CD14-positive monocyte (primary cell): Measurements from ENCODE around the gene HILPDA. TPM values are rescaled to one million over a fixed set of nuclear protein-coding genes. Genes with fewer than 3 reads are reported as not detected.
A peak's percentile ranks its signal among the peaks of the same experiment; 100 is the strongest.
"Not testable (repeated sequence)": the region's sequence is repeated elsewhere in the genome, so short reads cannot be mapped to it uniquely, and the experiment has no call there.

Source experiments
- DNase-seq, 3 donors: peaks; one replicate each; pipeline ENCODE4 v3.0.0-alpha.2; 2011 to 2022
- H2AFZ ChIP-seq: 2 replicates; pipeline ENCODE4 v1.6.0; 2012; ENCODE audit warnings: mild to moderate bottlenecking, low read depth, low read length, inconsistent platforms; ENCODE audit not compliant: insufficient read depth, poor library complexity, severe bottlenecking
- H3K27ac ChIP-seq, 2 donors: 1 replicate in 1 of 2; 2 replicates in 1 of 2; pipeline ENCODE4 v1.5.1; 2012 to 2013; ENCODE audit warnings: low read length in 2 of 2, control low read depth in 1 of 2, inconsistent platforms in 1 of 2, low read depth in 1 of 2, mild to moderate bottlenecking in 1 of 2
- H3K27me3 ChIP-seq, 2 donors: one replicate each; pipeline versions ENCODE4 v1.6.0 to v1.6.1; 2011 to 2013; ENCODE audit warnings: low read length in 2 of 2; ENCODE audit not compliant: control insufficient read depth in 2 of 2, insufficient read depth in 2 of 2
- H3K36me3 ChIP-seq, 2 donors: replicated peaks in 1 of 2; 1 replicate in 1 of 2; 2 replicates in 1 of 2; pipeline versions ENCODE4 v1.5.1 to v1.6.1; 2012 to 2013; ENCODE audit warnings: low read length in 2 of 2, control low read depth in 1 of 2, inconsistent platforms in 1 of 2, mild to moderate bottlenecking in 1 of 2; ENCODE audit not compliant: insufficient read depth in 2 of 2, control insufficient read depth in 1 of 2
- H3K4me1 ChIP-seq, 2 donors: 1 replicate in 1 of 2; 2 replicates in 1 of 2; pipeline versions ENCODE4 v1.5.1 to v1.6.1; 2012 to 2013; ENCODE audit warnings: low read length in 2 of 2, control low read depth in 1 of 2, inconsistent platforms in 1 of 2, mild to moderate bottlenecking in 1 of 2, moderate library complexity in 1 of 2; ENCODE audit not compliant: insufficient read depth in 2 of 2, control insufficient read depth in 1 of 2
- H3K4me2 ChIP-seq: replicated peaks from 2 replicates; pipeline ENCODE3; 2012; ENCODE audit warnings: low read length, moderate library complexity, mild to moderate bottlenecking; ENCODE audit not compliant: poor library complexity, severe bottlenecking; ENCODE audit errors: extremely low read depth
- H3K4me3 ChIP-seq, 3 experiments: fragments of 200-600 bp in 1 of 3; sonication (generic) in 1 of 3; replicated peaks in 1 of 3; 1 replicate in 2 of 3; 2 replicates in 1 of 3; pipeline ENCODE4 v1.5.1; 2011 to 2013; ENCODE audit warnings: low read length in 3 of 3, mild to moderate bottlenecking in 3 of 3, control low read depth in 2 of 3, low read depth in 2 of 3, inconsistent platforms in 1 of 3, moderate library complexity in 1 of 3
- H3K79me2 ChIP-seq: 2 replicates; pipeline ENCODE4 v1.6.0; 2012; ENCODE audit warnings: mild to moderate bottlenecking, control low read depth, inconsistent platforms, low read length, moderate library complexity; ENCODE audit not compliant: insufficient read depth
- H3K9ac ChIP-seq: 2 replicates; pipeline ENCODE4 v1.6.0; 2017; ENCODE audit warnings: low read length, mild to moderate bottlenecking; ENCODE audit not compliant: insufficient read depth, poor library complexity, severe bottlenecking
- H3K9me3 ChIP-seq, 2 donors: replicated peaks in 1 of 2; 1 replicate in 1 of 2; 2 replicates in 1 of 2; pipeline versions ENCODE4 v1.5.1 to v1.6.1; 2012 to 2013; ENCODE audit warnings: low read length in 2 of 2, control low read depth in 1 of 2; ENCODE audit not compliant: control insufficient read depth in 1 of 2, insufficient read depth in 1 of 2
- H4K20me1 ChIP-seq: 2 replicates; pipeline ENCODE4 v1.6.0; 2012; ENCODE audit warnings: mild to moderate bottlenecking, low read length, control low read depth, moderate library complexity; ENCODE audit not compliant: insufficient read depth
- H3K27ac Mint-ChIP-seq, 7 donors: one replicate each; pipeline ENCODE4 v1.8.0; 2020; ENCODE audit warnings: mild to moderate bottlenecking in 7 of 7, mixed read lengths in 7 of 7, moderate library complexity in 6 of 7, inconsistent platforms in 2 of 7
- H3K27me3 Mint-ChIP-seq, 3 donors: one replicate each; pipeline ENCODE4 v1.8.0; 2021 to 2022; ENCODE audit warnings: low read depth in 3 of 3, mild to moderate bottlenecking in 3 of 3, mixed read lengths in 3 of 3, moderate library complexity in 3 of 3, inconsistent platforms in 1 of 3
- H3K36me3 Mint-ChIP-seq, 2 donors: one replicate each; pipeline ENCODE4 v1.8.0; 2020; ENCODE audit warnings: mixed read lengths in 2 of 2, inconsistent platforms in 1 of 2, mild to moderate bottlenecking in 1 of 2
- H3K4me1 Mint-ChIP-seq: one replicate; pipeline ENCODE4 v1.8.0; 2020; ENCODE audit warnings: mild to moderate bottlenecking, mixed read lengths
- H3K4me3 Mint-ChIP-seq, 2 donors: one replicate each; pipeline ENCODE4 v1.8.0; 2020; ENCODE audit warnings: mild to moderate bottlenecking in 2 of 2, mixed read lengths in 2 of 2, moderate library complexity in 1 of 2
- H3K9me3 Mint-ChIP-seq, 7 donors: one replicate each; pipeline ENCODE4 v1.8.0; 2020 to 2022; ENCODE audit warnings: mixed read lengths in 7 of 7, mild to moderate bottlenecking in 6 of 7, moderate library complexity in 6 of 7, inconsistent platforms in 2 of 7
- WGBS: methylation state at CpG from one replicate; pipeline ENCODE4 v1.1.5; 2013; ENCODE audit warnings: missing lambda C conversion rate; ENCODE audit not compliant: insufficient coverage; 5-methylcytosine and 5-hydroxymethylcytosine counted together
- intact Hi-C, 2 donors: fragments of 100-400 bp; cut with micrococcal nuclease; formaldehyde crosslinking; loops; one replicate each; pipeline versions ENCODE4 v1.15.0 to v1.15.1; 2023
- polyA plus RNA-seq, 3 donors: library from polyadenylated mRNA; depleted of rRNA in 1 of 3; unstranded in 2 of 3; stranded (reverse) in 1 of 3; fragments of 300-500 nt in 2 of 3; fragments of >200 nt in 1 of 3; fragmentation: Illumina TruSeq in 2 of 3; gene quantifications; 1 replicate in 2 of 3; 2 replicates in 1 of 3; pipeline ENCODE4 v1.2.3, GENCODE V29; 2012 to 2021
- TF ChIP-seq, protein P1 (sequence below): fragments of 200-600 bp; IDR thresholded peaks from one replicate; pipeline ENCODE4 v1.8.0; 2022; ENCODE audit warnings: antibody characterized with exemption, mild to moderate bottlenecking

HILPDA gene
- polyA plus RNA-seq, 3 donors: 2.0 to 7.9 (median 2.6) TPM

DNA sequence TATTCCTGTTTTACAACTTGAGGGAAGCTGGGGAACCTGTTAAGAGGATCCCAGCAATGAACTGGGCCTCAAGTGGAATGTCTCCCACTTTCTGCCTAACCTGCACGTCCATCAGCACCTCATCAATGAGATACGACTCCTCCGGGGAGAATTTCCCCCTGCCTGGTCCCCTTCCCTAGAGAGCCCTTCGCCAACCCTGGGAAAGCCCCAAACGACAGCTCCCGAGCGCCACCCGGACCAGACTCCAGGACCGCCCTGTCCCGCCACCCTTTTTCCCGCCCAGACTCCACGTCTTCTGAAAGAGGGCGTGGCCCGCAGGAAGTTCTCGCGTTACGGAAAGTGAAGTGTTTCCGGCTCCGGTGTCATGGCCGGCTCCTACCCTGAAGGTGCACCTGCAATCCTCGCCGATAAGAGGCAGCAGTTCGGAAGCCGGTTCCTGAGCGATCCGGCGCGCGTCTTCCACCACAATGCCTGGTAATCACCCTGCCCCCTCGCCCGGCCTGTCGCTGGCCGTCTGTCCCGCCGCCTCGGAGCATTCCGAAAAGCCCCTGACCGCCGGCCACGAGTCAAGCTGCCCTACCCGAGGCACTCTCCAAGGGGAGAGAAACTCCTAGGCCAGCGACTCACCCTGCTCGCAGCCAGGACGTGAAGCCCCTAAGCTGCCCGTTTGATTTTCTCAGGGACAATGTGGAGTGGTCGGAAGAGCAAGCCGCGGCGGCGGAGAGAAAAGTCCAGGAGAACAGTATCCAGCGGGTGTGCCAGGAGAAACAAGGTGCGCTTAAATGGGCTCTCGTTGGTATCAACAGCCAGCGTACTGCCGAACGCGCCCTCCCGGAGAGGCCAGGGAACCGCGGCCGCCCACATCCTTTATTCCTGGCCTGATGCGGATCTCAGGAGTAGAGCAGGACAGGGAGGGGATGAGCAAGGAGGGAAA is 21.0 kb downstream of the HILPDA start, which contains the start of gene METTL2B:
METTL2B (plus strand) TSS at position 347 of the 934 bp plus-strand sequence; CDS start at position 365, 18 bp downstream.
- Mint-ChIP-seq H3K4me1 (peaks cover 15% of the 10 kb centered on the region), H3K27ac (peak within 1 kb of the TSS; percentile 89 to 96 (median 93))
- not testable (repeated sequence) for H3K9me3 ChIP-seq

DNA sequence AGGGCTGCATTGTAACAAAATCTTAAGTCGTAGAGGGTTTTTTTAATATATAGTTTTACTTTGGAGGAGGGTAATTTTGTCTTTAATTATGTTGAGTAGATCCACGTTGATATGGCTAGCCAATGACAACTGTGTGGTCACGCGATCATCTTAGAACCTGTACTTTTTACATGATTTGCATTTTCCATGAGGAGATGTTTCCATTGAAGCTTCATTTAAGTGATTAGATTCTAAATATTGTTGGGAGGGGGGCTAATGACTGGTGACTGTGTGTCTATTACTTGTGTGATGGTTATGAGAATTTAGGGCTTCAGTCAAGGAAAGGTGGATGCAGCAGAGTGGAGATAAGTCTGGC is 21.6 kb downstream of the HILPDA start:
- Histone ChIP-seq H3K79me2 (peaks cover 14% of the 10 kb centered on the region), H3K9ac (peak overlapping the region; percentile 79), H3K36me3 (peaks cover 8 to 31% of the 10 kb centered on the region in 2 donors), H3K4me2 (peak overlapping the region; percentile 62), H2AFZ (peak overlapping the region; percentile 90), H3K4me1 (peaks cover 11 to 15% of the 10 kb centered on the region in 2 donors), H3K27ac (peak overlapping the region; percentile 78 to 79), H3K4me3 (peak overlapping the region; percentile 68 to 83 (median 73))
- H3K27me3 Mint-ChIP-seq, H3K9me3 Mint-ChIP-seq, H3K9me3 ChIP-seq, DNase-seq, H4K20me1 ChIP-seq, H3K27me3 ChIP-seq: not testable (repeated sequence)
- peaks cover 15% of the 10 kb centered on the region for H3K4me1 Mint-ChIP-seq
- intact Hi-C loops: loop anchor here in 1 of 2 donors (10.0 kb wide), 1 partner anchor 57 kb away; no protein-coding TSS in a partner anchor
- H3K36me3 Mint-ChIP-seq: peaks cover 18 to 24% of the 10 kb centered on the region in 2 donors
- H3K4me3 Mint-ChIP-seq: peak overlapping the region; percentile 97 to 98
- H3K27ac Mint-ChIP-seq: peak overlapping the region in 6 of 7 donors; percentile 89 to 96 (median 93)
- WGBS: 11% methylated on average over 3 of the region's 4 CpGs

More for the DNA sequence above, 21.0 kb downstream of the HILPDA start, which contains the start of gene METTL2B:
- not testable (repeated sequence) for H3K27me3 Mint-ChIP-seq, H4K20me1 ChIP-seq, H3K9me3 Mint-ChIP-seq, H3K27me3 ChIP-seq
- H3K36me3 Mint-ChIP-seq: peaks cover 15 to 20% of the 10 kb centered on the region in 2 donors
- Histone ChIP-seq H3K27ac (peak within 1 kb of the TSS; percentile 78 to 79), H3K4me3 (peak within 1 kb of the TSS; percentile 68 to 83 (median 73)), H3K9ac (peak within 1 kb of the TSS; percentile 79), H3K4me2 (peak within 1 kb of the TSS; percentile 62), H3K36me3 (peaks cover 8 to 25% of the 10 kb centered on the region in 2 donors), H3K79me2 (peaks cover 14% of the 10 kb centered on the region), H3K4me1 (peaks cover 11 to 15% of the 10 kb centered on the region in 2 donors), H2AFZ (peak within 1 kb of the TSS; percentile 90)
- WGBS: 1% methylated on average over 50 of the region's 62 CpGs
- intact Hi-C loops: loop anchor here in 1 of 2 donors (10.0 kb wide), 1 partner anchor 58 kb away; no protein-coding TSS in a partner anchor
- DNase-seq: peak; percentile 83 to 90 (median 88)
- TF ChIP-seq, protein P1, sequence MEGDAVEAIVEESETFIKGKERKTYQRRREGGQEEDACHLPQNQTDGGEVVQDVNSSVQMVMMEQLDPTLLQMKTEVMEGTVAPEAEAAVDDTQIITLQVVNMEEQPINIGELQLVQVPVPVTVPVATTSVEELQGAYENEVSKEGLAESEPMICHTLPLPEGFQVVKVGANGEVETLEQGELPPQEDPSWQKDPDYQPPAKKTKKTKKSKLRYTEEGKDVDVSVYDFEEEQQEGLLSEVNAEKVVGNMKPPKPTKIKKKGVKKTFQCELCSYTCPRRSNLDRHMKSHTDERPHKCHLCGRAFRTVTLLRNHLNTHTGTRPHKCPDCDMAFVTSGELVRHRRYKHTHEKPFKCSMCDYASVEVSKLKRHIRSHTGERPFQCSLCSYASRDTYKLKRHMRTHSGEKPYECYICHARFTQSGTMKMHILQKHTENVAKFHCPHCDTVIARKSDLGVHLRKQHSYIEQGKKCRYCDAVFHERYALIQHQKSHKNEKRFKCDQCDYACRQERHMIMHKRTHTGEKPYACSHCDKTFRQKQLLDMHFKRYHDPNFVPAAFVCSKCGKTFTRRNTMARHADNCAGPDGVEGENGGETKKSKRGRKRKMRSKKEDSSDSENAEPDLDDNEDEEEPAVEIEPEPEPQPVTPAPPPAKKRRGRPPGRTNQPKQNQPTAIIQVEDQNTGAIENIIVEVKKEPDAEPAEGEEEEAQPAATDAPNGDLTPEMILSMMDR: peak; percentile 46
- peak within 1 kb of the TSS; percentile 97 to 98 for H3K4me3 Mint-ChIP-seq

DNA sequence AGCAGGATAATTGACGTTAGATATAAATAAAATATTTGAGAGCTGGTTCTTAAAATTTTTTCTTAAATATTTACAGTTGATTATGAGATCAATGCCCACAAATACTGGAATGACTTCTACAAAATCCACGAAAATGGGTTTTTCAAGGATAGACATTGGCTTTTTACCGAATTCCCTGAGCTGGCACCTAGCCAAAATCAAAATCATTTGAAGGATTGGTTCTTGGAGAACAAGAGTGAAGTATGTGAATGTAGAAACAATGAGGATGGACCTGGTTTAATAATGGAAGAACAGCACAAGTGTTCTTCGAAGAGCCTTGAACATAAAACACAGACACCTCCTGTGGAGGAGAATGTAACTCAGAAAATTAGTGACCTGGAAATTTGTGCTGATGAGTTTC is 23.4 kb downstream of the HILPDA start:
- H3K9me3 ChIP-seq, H3K27me3 ChIP-seq, H4K20me1 ChIP-seq, H3K4me2 ChIP-seq, H3K9ac ChIP-seq, H3K9me3 Mint-ChIP-seq, H3K4me3 ChIP-seq, H3K27ac ChIP-seq, H3K27ac Mint-ChIP-seq, H2AFZ ChIP-seq, H3K27me3 Mint-ChIP-seq, DNase-seq, H3K4me3 Mint-ChIP-seq: not testable (repeated sequence)
- Mint-ChIP-seq H3K36me3 (peaks cover 22 to 34% of the 10 kb centered on the region in 2 donors), H3K4me1 (peaks cover 15% of the 10 kb centered on the region)
- H3K79me2 ChIP-seq: peaks cover 14% of the 10 kb centered on the region
- H3K36me3 ChIP-seq: peaks cover 13 to 39% of the 10 kb centered on the region in 2 donors
- intact Hi-C loops: loop anchor here in 1 of 2 donors (10.0 kb wide), 1 partner anchor 56 kb away; no protein-coding TSS in a partner anchor
- H3K4me1 ChIP-seq: peaks cover 11 to 15% of the 10 kb centered on the region in 2 donors
- no CpG with 5 or more reads among the region's 4 CpGs for WGBS
